IgD-negative memory B cell (primary cell): ENCODE data around the gene KLF13. TPM values are rescaled to one million over a fixed set of nuclear protein-coding genes. Genes with fewer than 3 reads are reported as not detected.

Experiments used
- H3K27ac Mint-ChIP-seq, 3 donors: one replicate each; pipeline ENCODE4 v1.8.0; 2020 to 2022; ENCODE audit warnings: mild to moderate bottlenecking in 3 of 3, mixed read lengths in 3 of 3, moderate library complexity in 1 of 3
- H3K27me3 Mint-ChIP-seq: one replicate; pipeline ENCODE4 v1.8.0; 2021; ENCODE audit warnings: mixed read lengths
- H3K36me3 Mint-ChIP-seq: one replicate; pipeline ENCODE4 v1.8.0; 2020; ENCODE audit warnings: mild to moderate bottlenecking, mixed read lengths
- H3K4me1 Mint-ChIP-seq, 3 donors: one replicate each; pipeline ENCODE4 v1.8.0; 2020 to 2022; ENCODE audit warnings: mixed read lengths in 3 of 3, mild to moderate bottlenecking in 1 of 3
- H3K4me3 Mint-ChIP-seq, 4 donors: one replicate each; pipeline ENCODE4 v1.8.0; 2020 to 2022; ENCODE audit warnings: mild to moderate bottlenecking in 4 of 4, mixed read lengths in 4 of 4, moderate library complexity in 3 of 4
- H3K9me3 Mint-ChIP-seq, 3 donors: one replicate each; pipeline ENCODE4 v1.8.0; 2020 to 2021; ENCODE audit warnings: mixed read lengths in 3 of 3, mild to moderate bottlenecking in 1 of 3
- polyA plus RNA-seq: library from polyadenylated mRNA; unstranded; fragments of 300-500 nt; fragmentation: Illumina TruSeq; gene quantifications from one replicate; pipeline ENCODE4 v1.2.3, GENCODE V29; 2021

Gene KLF13
- polyA plus RNA-seq, 1 donor from 2014 or later: 81.4 TPM

DNA sequence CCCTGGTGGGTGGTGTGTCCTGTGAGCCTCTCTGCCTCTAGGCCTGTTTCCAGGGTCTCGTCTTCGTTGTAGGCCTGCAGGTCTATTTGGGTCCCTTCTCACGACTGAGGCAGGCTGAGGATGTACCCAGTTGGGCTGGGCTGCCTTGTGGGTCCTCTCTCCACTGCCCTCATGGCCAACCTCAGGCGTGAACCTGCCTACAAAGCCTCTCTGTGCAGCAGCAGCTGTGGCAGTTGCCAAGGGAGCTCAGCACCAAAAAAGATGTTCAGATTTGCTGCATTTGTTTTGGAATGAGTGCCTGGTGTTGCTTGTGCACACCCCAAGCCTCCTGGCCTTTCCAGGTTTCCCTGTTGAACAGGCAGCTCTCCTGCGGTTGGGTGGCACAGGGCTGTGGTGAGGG, 13.4 kb downstream of the KLF13 start:
- H3K4me1 Mint-ChIP-seq: peaks cover 72 to 87% (median 77%) of the 10 kb centered on the region in 3 donors
- peaks cover 1% of the 10 kb centered on the region for H3K27me3 Mint-ChIP-seq
- peak overlapping the region in 3 of 4 donors; percentile 70 to 92 (median 77) for H3K4me3 Mint-ChIP-seq
- no peaks in the 10 kb centered on the region for H3K9me3 Mint-ChIP-seq
- peaks cover 5% of the 10 kb centered on the region for H3K36me3 Mint-ChIP-seq
- peak overlapping the region; percentile 46 to 85 (median 67) for H3K27ac Mint-ChIP-seq

DNA sequence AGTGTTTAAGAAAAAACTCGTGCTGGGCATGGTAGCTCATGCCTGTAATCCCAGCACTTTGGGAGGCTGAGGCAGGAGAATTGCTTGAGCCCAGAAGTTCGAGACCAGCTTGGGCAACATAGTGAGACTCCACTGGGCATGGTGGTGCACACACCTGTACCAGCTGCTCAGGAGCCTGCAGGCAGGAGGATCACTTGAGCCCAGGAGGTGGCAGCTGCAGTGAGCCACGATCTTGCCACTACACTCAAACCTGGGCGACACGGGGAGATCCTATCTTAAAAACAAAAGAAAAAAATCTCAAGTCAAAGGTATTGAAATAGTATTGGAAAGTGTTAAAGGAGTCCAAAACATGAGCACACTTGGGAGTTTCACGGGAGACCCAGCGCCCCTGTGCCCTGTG, 14.0 kb downstream of the KLF13 start:
- no peaks in the 10 kb centered on the region for H3K9me3 Mint-ChIP-seq
- H3K4me3 Mint-ChIP-seq: peak overlapping the region in 3 of 4 donors; percentile 56 to 92 (median 77)
- peaks cover 5% of the 10 kb centered on the region for H3K36me3 Mint-ChIP-seq
- peaks cover 70 to 83% (median 76%) of the 10 kb centered on the region in 3 donors for H3K4me1 Mint-ChIP-seq
- H3K27me3 Mint-ChIP-seq: peaks cover 1% of the 10 kb centered on the region
- peak overlapping the region; percentile 71 to 88 (median 85) for H3K27ac Mint-ChIP-seq

DNA sequence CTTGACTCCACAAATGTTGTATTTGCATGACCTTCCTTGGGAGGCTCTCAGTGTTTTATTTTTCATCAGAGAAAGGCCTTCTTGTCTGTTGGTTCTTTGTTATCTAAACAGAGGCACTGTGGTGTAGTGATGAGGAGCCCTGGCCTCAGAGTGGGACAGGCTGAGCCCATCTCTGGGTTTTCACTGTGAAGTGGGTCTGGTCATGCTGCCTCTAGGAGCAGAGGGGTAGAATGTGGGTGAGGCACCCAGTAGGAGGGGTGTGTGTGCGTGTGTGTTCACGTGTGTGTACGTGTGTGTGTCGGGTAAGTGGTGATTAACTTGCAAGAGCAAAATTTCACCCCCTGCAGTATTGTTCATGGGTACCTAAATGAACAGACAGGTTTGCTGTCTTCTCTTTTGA, 14.4 kb downstream of the KLF13 start:
- Mint-ChIP-seq H3K4me1 (peaks cover 71 to 80% (median 74%) of the 10 kb centered on the region in 3 donors), H3K36me3 (peaks cover 6% of the 10 kb centered on the region), H3K27ac (peak overlapping the region; percentile 0 to 88 (median 85)), H3K27me3 (peaks cover 1% of the 10 kb centered on the region), H3K4me3 (peak overlapping the region in 3 of 4 donors; percentile 56 to 92 (median 77)), H3K9me3 (no peaks in the 10 kb centered on the region)

DNA sequence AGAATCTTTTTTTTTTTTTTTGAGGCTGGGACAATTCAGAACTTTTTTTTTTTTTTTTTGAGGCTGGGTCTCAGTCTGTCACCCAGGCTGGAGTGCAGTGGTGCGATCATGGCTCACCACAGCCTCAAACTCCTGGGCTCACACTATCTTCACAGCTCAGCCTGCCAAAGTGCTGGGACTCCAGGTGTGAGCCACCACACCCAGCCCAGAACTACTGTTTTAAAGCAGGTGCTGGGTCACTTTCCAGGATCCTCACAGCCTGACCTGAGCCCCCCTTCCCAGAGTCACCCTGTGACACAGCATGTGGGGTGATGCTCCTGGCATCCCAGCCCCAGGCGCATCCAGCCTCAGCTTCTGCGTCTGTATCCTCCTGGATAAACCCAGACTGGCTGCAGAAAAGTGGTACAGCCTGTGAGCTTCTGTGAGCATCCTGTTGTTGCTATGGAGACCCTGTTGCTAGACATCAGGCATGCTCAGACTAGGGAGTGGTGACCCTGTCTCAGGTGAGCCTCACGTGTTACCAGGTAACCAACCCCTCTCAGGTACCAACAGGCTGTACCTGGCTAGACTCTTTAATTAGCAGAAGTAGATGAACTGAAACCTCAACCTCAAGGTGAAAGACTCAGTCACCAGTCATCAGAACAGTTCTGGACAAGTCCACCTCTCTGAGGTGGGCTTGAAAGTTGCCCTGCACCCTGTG, 15.0 kb downstream of the KLF13 start:
- Mint-ChIP-seq H3K9me3 (no peaks in the 10 kb centered on the region), H3K36me3 (peaks cover 7% of the 10 kb centered on the region), H3K4me3 (peak overlapping the region; percentile 8 to 92 (median 86)), H3K4me1 (peaks cover 71 to 78% (median 73%) of the 10 kb centered on the region in 3 donors), H3K27me3 (peaks cover 1% of the 10 kb centered on the region), H3K27ac (peak overlapping the region; percentile 83 to 92 (median 85))

DNA sequence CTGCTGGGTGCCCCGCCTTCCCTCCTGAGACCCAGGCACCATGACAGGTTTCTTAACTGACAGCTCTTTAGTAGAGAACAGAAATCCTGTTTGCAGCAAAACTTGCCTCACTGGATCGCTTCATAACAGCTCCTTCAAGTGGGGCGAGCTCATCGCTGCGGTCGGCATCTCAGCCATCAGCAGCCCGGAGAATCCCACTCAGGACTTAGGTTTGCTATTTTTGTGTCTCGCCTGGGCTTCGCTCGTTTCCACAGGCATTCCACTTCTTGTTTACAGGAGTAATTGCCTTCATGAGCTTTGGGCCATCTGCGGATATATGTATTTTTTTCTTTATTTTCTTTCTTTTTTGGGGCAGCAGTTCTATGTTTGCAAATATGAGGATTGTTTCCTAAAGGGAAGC, 15.7 kb downstream of the KLF13 start:
- peak overlapping the region; percentile 12 to 92 (median 77) for H3K4me3 Mint-ChIP-seq
- peaks cover 70 to 78% (median 72%) of the 10 kb centered on the region in 3 donors for H3K4me1 Mint-ChIP-seq
- H3K9me3 Mint-ChIP-seq: no peaks in the 10 kb centered on the region
- peaks cover 1% of the 10 kb centered on the region for H3K27me3 Mint-ChIP-seq
- peaks cover 8% of the 10 kb centered on the region for H3K36me3 Mint-ChIP-seq
- H3K27ac Mint-ChIP-seq: peak overlapping the region; percentile 83 to 92 (median 85)

DNA sequence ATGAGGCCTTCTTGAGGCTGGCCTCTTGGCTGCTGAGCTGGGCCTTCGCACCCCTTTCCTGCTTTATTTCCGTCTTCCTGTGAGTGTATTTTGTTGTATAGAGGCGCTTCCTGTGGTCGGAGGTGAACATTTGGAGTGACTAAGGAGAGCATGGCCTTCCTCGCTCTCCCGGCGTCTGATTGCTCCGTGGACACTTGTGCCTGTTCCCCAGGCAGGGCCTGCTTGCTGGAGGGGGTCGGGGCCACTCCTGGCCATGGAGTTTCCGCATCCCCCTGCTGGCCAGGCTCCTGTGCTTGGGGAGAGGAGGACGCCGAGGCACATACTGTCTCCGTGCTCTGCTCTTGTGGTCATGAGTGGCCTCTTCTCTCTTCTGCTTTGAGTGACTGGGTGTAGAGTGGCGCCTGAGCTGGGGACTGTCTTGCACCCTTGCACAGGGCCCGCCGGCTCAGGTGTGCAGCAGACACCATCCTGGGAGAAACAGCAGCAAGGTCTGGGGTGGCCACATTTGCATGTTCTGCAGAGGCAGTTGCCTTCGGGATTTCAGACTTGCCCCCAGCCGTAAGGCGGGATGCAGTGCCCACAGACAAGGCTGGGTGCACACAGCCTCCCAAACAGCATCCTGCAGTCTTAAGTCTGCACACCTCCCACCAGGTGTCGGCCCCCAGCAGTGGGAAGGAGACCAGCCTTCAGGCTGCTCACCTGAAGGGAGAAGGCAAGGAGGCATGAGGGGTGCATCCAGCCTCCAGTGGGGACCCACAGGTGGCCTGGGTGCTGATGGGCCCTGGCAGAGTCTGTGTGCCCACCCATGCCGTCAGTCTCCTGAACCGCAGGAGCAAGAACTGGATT, 16.4 kb downstream of the KLF13 start:
- H3K27me3 Mint-ChIP-seq: peaks cover 1% of the 10 kb centered on the region
- H3K4me3 Mint-ChIP-seq: peak overlapping the region; percentile 12 to 92 (median 82)
- H3K4me1 Mint-ChIP-seq: peaks cover 66 to 76% (median 74%) of the 10 kb centered on the region in 3 donors
- H3K36me3 Mint-ChIP-seq: peaks cover 8% of the 10 kb centered on the region
- peak overlapping the region; percentile 85 to 97 (median 92) for H3K27ac Mint-ChIP-seq
- no peaks in the 10 kb centered on the region for H3K9me3 Mint-ChIP-seq

DNA sequence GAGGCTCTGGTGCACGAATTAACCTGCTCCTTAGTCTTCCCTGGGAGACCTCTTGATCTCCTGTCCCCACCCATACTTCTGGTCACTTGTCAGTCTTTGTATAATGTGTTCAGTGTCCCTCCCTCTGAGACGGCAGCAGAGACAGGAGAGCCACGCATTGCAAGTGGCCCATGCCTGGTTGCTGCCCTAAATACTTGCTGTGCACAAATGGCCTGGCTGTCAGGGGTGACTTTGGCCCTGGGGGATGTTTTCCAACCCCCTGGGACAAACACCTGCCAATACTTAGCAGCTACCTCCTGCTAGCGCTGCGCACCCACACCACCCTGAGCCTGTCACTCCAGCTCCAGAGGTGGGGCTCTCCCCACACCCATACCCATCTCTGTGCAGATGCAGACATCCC, 17.2 kb downstream of the KLF13 start:
- Mint-ChIP-seq H3K36me3 (peaks cover 7% of the 10 kb centered on the region), H3K9me3 (no peaks in the 10 kb centered on the region), H3K4me3 (peak overlapping the region; percentile 58 to 98 (median 88)), H3K4me1 (peaks cover 57 to 72% (median 67%) of the 10 kb centered on the region in 3 donors), H3K27ac (peak overlapping the region; percentile 85 to 97 (median 92)), H3K27me3 (peaks cover 1% of the 10 kb centered on the region)

DNA sequence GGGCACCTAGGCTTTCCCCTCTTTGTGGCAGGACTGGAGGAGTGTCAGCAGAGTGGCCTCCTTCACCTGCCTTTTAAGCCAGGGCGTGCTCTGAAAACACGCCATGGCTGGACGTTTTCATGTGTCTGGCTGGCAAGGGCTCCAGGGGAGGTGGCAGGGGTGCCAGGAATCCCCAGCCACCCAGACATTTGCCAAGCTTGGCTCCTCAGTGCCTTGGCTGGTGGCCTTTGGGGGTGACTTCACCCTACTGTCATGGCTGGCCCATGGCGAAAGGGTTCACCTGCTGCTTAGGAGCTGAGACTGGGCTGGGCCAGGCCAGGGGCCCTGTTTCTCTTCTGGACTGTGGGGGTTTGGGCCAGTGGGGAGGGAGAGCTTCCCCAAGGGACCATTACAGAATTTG, 17.6 kb downstream of the KLF13 start:
- Mint-ChIP-seq H3K36me3 (peaks cover 7% of the 10 kb centered on the region), H3K27ac (peak overlapping the region in 2 of 3 donors; percentile 85 to 97), H3K4me3 (peak overlapping the region in 3 of 4 donors; percentile 84 to 98 (median 92)), H3K9me3 (no peaks in the 10 kb centered on the region), H3K27me3 (peaks cover 1% of the 10 kb centered on the region), H3K4me1 (peaks cover 53 to 68% (median 65%) of the 10 kb centered on the region in 3 donors)

DNA sequence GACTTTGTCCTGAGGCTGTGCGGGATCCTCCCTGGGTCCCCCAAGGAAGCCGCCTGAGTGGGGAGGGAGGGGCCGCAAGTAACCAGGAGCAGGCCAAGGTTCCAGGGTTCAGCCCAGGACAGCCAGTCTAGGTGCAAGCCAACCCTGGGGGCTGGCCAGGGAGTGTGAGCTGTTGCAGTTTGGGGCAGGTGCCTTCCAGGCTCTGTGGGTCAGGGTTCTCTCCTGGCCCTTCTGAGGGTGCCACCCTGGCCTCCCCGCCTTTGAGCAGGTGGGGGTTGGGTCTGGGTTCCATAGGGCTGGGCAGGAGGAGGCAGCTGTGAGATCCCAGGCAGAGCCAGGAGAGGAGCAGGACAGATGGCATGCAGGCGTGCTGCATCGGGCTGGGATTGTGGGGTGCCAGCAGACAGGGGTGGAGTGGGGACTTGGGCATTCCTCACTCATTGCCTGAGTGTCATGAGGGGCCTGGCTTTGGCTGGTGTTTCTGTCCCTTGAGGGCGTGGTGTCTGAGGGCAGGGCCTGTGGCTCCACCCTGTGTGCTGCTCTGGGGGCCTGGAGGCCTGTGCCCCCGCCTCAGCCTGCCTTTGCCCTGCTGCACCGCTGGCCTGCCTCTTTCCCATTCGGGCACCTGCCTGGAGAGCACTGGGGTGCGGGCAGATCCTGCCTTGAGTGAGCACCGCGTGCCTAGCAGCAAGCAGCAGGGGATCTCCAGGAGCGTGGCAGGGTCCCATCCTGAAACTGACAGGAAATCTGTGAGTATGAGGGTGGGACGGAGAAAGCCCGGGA, 18.4 kb downstream of the KLF13 start:
- peaks cover 54 to 68% (median 67%) of the 10 kb centered on the region in 3 donors for H3K4me1 Mint-ChIP-seq
- H3K9me3 Mint-ChIP-seq: no peaks in the 10 kb centered on the region
- peak overlapping the region; percentile 85 to 99 (median 97) for H3K27ac Mint-ChIP-seq
- peaks cover 7% of the 10 kb centered on the region for H3K36me3 Mint-ChIP-seq
- H3K27me3 Mint-ChIP-seq: peaks cover 1% of the 10 kb centered on the region
- H3K4me3 Mint-ChIP-seq: peak overlapping the region; percentile 92 to 98 (median 95)

DNA sequence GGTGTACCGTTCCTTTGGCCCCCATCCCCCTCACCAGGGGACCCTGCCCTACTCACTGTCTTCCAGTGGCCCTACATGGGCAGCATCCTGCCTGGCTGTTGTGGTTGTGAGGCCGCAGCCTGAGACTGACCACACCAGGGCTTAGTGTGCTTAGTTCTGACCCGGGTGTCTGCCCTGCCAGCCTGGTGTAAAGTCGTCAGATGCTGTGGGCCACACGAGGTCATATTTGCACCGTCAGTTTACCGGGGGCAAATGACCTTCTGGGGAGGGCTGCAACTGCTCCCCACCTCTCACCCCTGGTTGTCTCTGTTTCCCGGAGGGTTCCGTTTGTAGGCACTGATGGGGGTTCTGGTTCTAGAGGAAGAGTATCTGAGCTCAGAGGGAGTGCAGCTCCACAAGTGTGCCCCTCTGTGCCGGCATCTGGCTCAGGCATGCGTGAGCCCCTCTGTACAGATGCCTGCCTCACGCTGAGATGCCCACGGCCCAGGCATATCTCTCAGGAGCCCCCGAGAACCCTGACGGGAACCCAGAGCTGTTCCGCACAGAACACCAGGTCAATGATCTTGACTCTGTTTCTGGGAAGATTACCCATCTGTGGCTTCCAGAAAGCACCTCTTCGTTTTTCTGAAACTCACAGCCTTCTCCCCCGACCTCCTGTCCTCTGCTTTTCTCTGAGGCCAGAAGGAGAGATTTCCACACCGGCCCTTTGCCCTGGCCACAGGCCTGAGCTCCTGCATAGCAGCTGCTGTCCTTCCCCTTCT, 19.2 kb downstream of the KLF13 start:
- Mint-ChIP-seq H3K9me3 (no peaks in the 10 kb centered on the region), H3K27me3 (peaks cover 1% of the 10 kb centered on the region), H3K36me3 (peaks cover 7% of the 10 kb centered on the region)

DNA sequence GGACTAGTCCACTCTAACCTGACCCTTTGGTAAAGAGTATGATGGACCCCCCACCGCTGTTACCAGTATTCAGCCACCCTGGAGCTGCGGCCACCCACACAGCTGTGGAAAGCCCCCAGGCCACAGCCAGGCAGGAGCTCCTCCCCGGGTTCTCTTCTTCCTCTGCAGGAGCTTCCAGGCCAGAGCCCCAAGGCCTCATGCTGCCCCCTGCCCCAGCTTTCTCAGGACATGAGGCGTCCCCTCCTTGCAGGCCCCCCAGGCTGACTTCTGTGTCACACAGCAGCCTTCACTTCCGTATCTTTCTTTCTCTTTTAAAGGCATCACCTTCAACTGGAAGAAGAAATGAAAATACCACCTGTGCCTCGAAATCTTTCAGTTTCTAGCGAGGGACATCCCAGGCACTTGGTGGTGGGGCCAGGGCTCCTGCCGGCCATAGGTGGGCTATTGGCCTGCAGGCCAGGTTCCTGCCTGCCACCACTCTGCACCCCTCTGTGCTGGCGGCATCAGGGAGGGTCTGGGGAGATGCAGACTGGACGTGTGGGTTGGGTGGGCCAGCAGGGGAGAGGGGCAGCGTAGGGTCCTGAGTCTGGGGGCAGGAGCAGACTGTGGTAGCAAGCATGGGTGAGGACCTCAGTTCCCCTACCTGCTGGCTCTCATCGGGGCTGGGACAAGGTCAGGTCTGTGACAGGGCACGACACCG, 19.9 kb downstream of the KLF13 start:
- Mint-ChIP-seq H3K27ac (peak overlapping the region; percentile 85 to 99 (median 97)), H3K4me1 (peaks cover 54 to 69% (median 66%) of the 10 kb centered on the region in 3 donors), H3K36me3 (peaks cover 7% of the 10 kb centered on the region), H3K4me3 (peak overlapping the region; percentile 92 to 98 (median 95)), H3K27me3 (peaks cover 1% of the 10 kb centered on the region), H3K9me3 (no peaks in the 10 kb centered on the region)

More for the DNA sequence above, 19.2 kb downstream of the KLF13 start:
- Mint-ChIP-seq H3K4me3 (peak overlapping the region; percentile 92 to 98 (median 95)), H3K27ac (peak overlapping the region; percentile 85 to 99 (median 97)), H3K4me1 (peaks cover 54 to 68% (median 67%) of the 10 kb centered on the region in 3 donors)

DNA sequence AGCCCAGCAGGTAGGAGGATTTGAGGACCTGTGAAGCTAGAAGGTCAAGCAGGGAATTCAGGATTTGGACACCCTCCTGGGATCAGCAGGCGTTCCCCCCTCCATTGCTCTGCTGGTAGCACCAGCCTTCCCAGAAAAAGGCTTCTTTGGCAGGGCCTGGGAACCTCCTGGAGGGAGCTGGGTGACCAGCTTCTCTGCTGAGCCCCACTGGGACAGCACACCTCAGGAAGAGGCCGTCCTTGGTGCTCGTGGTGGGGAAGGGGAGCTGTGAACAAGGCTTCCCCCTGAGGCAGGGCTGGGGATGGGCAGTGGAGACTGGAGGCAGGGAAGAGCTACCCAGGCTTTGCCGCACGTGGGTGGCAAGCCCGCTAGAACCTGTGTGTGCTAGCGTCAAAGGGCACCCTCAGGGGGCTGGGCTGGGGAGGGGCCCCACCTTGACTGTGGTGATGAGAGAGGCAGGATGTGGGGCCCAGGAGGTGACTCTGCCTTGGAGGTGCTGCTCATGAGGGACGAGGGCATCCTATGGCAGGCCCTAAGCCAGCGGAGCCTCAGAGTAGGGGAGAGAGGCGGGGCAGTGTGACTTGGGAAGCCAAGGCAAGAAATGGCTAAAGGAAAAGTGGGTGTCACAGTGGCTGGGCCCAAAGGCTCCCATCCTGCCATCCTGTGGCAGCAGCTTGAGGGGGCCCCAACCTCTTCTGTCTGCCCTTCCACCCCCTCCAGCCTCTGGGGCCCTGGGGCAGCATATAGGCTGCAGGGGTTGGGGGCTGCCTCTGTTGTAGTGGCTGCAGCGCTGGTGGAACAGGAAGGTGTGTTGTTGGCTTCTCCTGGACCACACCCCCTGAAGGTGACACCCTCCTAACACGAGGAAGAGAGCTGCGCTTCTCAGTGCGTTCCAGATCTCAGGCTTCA, 20.7 kb downstream of the KLF13 start:
- Mint-ChIP-seq H3K9me3 (no peaks in the 10 kb centered on the region), H3K27ac (peak overlapping the region; percentile 85 to 99 (median 97)), H3K4me1 (peaks cover 53 to 70% (median 62%) of the 10 kb centered on the region in 3 donors), H3K4me3 (peak overlapping the region; percentile 92 to 98 (median 95)), H3K36me3 (peaks cover 7% of the 10 kb centered on the region), H3K27me3 (peaks cover 1% of the 10 kb centered on the region)
